ENCODE results near the gene UGT1A9. TPM values are rescaled to one million over a fixed set of nuclear protein-coding genes. Genes with fewer than 3 reads are reported as not detected.
A peak's percentile ranks its signal among the peaks of the same experiment; 100 is the strongest.

UGT1A9 gene
- total and polyA plus RNA-seq, 2 of the 4 experiments (the other 2 are of a cell fraction), result not detected

GRCh38 chr2:233761040-233761769, 89.5 kb downstream of the UGT1A9 start:
- Histone ChIP-seq H2AK9ac (replicated peaks; ENCODE audit: low read depth, low read length, poor library complexity) (no peak overlapping the region), H2AFZ (replicated peaks; ENCODE audit: low read length, poor library complexity) (no peak overlapping the region), H2BK15ac (ENCODE audit: low read depth, low read length) (no peak overlapping the region), H2BK20ac (ENCODE audit: low read depth, low read length) (peak overlapping the region; percentile 68; the same call in 1 of the 2 replicates), H4K20me1 (ENCODE audit: insufficient read depth, low read length) (no peaks in the 10 kb centered on the region), H4K91ac (ENCODE audit: insufficient read depth, low read depth, low read length) (peak overlapping the region; percentile 30), H3K56ac (ENCODE audit: extremely low read depth, insufficient read depth, low read length) (no peak overlapping the region), H3K4me1 (ENCODE audit: control insufficient read depth, insufficient read depth, low read length) (peaks cover 16% of the 10 kb centered on the region), H3K23ac (ENCODE audit: low read depth, low read length) (no peak overlapping the region), H3K18ac (ENCODE audit: low read depth, low read length) (peak overlapping the region; percentile 19; the same call in 1 of the 2 replicates), H2BK5ac (ENCODE audit: low read depth, low read length, poor library complexity, severe bottlenecking) (no peak overlapping the region), H3K36me3 (ENCODE audit: control insufficient read depth, insufficient read depth, low read length) (no peaks in the 10 kb centered on the region), H3K9me3 (ENCODE audit: control insufficient read depth, insufficient read depth, low read length) (no peaks in the 10 kb centered on the region), H2AK5ac (ENCODE audit: low read depth, low read length) (no peak overlapping the region), H3K79me1 (ENCODE audit: low read depth in 1 of 2, low read length in 2 of 2) (no peaks in the 10 kb centered on the region), H3K9me1 (ENCODE audit: insufficient read depth, low read length) (0 out of 2 replicates have a peak, but pooled peaks cover 5% of the 10 kb centered on the region), H4K8ac (ENCODE audit: low read depth in 2 of 2, low read length in 2 of 2) (0 out of 4 replicates have a peak overlapping the region, but pooled peaks of 1 of the 2 experiments have one; percentile 8), H3K27ac (ENCODE audit: insufficient read depth, low read length) (no peak overlapping the region), H2BK120ac (ENCODE audit: low read depth, low read length) (peak overlapping the region; percentile 65), H4K5ac (ENCODE audit: low read depth, low read length) (no peak overlapping the region), H3K4ac (ENCODE audit: low read depth, low read length) (no peak overlapping the region), H3K9ac (ENCODE audit: low read depth, low read length) (no peak overlapping the region), H3K4me2 (ENCODE audit: low read depth, low read length) (peak overlapping the region; percentile 5; the same call in 1 of the 2 replicates), H3K4me3 (ENCODE audit: insufficient read depth, low read depth, low read length) (no peak overlapping the region), H3K27me3 (ENCODE audit: control insufficient read depth, insufficient read depth, low read length) (no peaks in the 10 kb centered on the region), H3K14ac (replicated peaks; ENCODE audit: low read depth, low read length) (peak overlapping the region; percentile 57; the same call in 1 of the 2 replicates)
- WGBS, 2 experiments (ENCODE audit: extremely low coverage in 2 of 2, insufficient read length in 1 of 2), result 50% methylated on average over 1 of the region's 4 CpGs; no CpG with 5 or more reads in 1 of the 2 experiments
- dilution Hi-C loops (cut with HindIII; ENCODE audit: low sequenced_read_pairs, unreplicated experiment), result no loop called here
- TF ChIP-seq SMC3 (IDR thresholded peaks at IDR 0.05; ENCODE audit: low read depth, low read length), result no peak
- TF ChIP-seq CEBPB (IDR thresholded peaks at IDR 0.05; ENCODE audit: low read depth, low read length), result peak; percentile 22; the same call in 1 of the 2 replicates
- peak; percentile 91 for TF ChIP-seq MAFK (IDR thresholded peaks at IDR 0.05; ENCODE audit: low read depth, low read length)
- peak; percentile 75 for DNase-seq
- peak; percentile 42; the same call in 1 of the 2 replicates for ATAC-seq (ENCODE audit: low read depth)
- ChIA-PET CTCF (interaction anchor here (0.6 to 0.7 kb wide), 3 partner anchors 26 to 1068 kb away, joined by 3 to 7 read pairs (median 5); no protein-coding TSS in a partner anchor), POLR2A (ENCODE audit: unreplicated experiment) (no interaction called here)
- in situ Hi-C loops (cut with MboI; ENCODE audit: low sequenced_read_pairs), result no loop called here
- no TSS peak for BruUV-seq (replicated peaks)
- intact Hi-C loops (cut with micrococcal nuclease), result no loop called here
